ENCODE results near the gene PRKG1.
A peak's percentile ranks its signal among the peaks of the same experiment; 100 is the strongest.

The PRKG1 gene

GRCh38 chr10:51892965-51893658, 818.8 kb downstream of the PRKG1 start:
- peak overlapping the region; percentile 19; the same call in 1 of the 2 replicates for H3K27ac ChIP-seq
- TF ChIP-seq ZFX (IDR thresholded peaks at IDR 0.05; ENCODE audit: borderline replicate concordance) (no peak), CTCF (IDR thresholded peaks at IDR 0.05) (peak; percentile 82)

GRCh38 chr10:51894771-51895578, 820.7 kb downstream of the PRKG1 start:
- H3K27ac ChIP-seq: no peak overlapping the region
- TF ChIP-seq ZFX (IDR thresholded peaks at IDR 0.05; ENCODE audit: borderline replicate concordance): no peak
- no peak for TF ChIP-seq CTCF (IDR thresholded peaks at IDR 0.05)

- TF ChIP-seq CTCF (IDR thresholded peaks at IDR 0.05) (no peak), ZFX (IDR thresholded peaks at IDR 0.05; ENCODE audit: borderline replicate concordance) (no peak)
- H3K27ac ChIP-seq: no peak overlapping the region
Observed at GRCh38 chr10:51896849-51897248, 822.6 kb downstream of the PRKG1 start.

GRCh38 chr10:51897560-51897959, 823.3 kb downstream of the PRKG1 start:
- no peak overlapping the region for H3K27ac ChIP-seq
- TF ChIP-seq CTCF (IDR thresholded peaks at IDR 0.05) (no peak), ZFX (IDR thresholded peaks at IDR 0.05; ENCODE audit: borderline replicate concordance) (no peak)

- no peak overlapping the region for H3K27ac ChIP-seq
- TF ChIP-seq CTCF (IDR thresholded peaks at IDR 0.05): no peak
Observed at GRCh38 chr10:51900180-51900579, 825.9 kb downstream of the PRKG1 start.

- H3K27ac ChIP-seq: no peak overlapping the region
Observed at GRCh38 chr10:51903675-51904074, 829.4 kb downstream of the PRKG1 start.

More at GRCh38 chr10:51903675-51904074, 829.4 kb downstream of the PRKG1 start:
- TF ChIP-seq ZFX (IDR thresholded peaks at IDR 0.05; ENCODE audit: borderline replicate concordance) (no peak), CTCF (IDR thresholded peaks at IDR 0.05) (no peak)
